ENCODE data around the gene RSAD1.

Gene RSAD1

DNA sequence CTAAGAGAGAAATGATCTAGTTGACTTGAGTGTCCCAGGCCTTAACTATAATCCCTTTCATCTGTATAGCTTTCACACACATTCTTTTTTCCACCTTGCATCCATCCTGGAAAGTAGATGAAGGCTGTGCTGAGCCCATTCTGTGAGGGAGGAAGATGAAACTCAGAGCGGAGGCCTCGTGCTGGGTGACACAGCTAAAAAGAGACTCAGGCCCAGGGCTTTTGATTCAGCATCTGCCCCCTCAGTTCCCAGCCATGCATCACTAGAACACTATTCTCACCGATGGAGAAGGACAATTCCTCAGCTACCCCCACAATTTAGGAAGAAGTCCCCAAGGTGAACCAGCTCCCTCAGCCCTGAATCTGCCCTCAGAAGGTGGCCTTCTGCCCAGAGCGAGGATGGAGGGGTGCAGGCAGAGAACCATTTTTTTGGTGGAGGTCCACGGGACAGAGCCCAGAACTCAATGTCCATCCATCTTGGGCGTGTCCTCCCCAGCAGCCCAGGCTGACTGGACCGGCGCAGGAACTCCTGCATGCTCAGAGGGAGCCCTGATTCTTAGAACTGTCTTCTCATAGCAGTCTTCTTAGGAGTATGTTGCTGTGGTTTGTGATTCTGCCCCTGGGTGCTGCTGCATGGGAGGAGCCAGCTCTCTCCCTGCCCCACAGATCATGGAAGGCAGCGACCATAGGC, 23.8 kb downstream of the RSAD1 start:
- no peak for DNase-seq (ENCODE audit: low spot score)
- H3K27ac Mint-ChIP-seq, result no peak overlapping the region
- H3K27me3 Mint-ChIP-seq (ENCODE audit: low read depth), result peaks cover 2% of the 10 kb centered on the region

DNA sequence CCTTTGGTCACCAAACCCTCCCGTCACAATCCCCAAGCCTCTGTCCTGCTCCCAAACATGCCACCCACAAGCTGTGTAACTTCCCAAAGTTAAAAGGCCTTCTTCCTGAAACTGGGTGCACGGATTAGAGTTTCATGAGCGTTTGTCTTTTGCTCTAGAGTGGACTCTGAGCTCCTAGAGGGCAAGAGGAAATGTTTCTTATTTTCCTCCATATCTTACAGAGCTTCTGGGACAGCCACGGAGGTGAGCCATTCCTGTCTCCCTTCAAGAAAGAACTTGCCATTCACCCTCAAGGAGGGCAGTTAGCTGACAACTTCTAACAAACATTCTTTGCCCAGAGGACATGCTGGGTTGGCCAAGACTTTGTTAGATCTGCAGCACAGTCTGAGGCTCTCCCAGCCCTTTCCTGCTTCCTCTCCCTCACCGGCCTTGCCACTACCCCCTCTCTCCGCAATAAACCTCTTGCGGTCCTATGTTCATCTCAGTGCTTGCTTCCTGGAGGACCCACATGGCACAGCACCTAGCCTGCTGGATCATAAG, 27.0 kb downstream of the RSAD1 start:
- H3K36me3 Mint-ChIP-seq (ENCODE audit: low read depth), result peaks cover 3% of the 10 kb centered on the region
- H3K27ac Mint-ChIP-seq, result peak overlapping the region; percentile 11
- H3K4me3 Mint-ChIP-seq, result no peak overlapping the region

More for the DNA sequence above, 23.8 kb downstream of the RSAD1 start:
- H3K36me3 Mint-ChIP-seq (ENCODE audit: low read depth), result no peaks in the 10 kb centered on the region
- peaks cover 18% of the 10 kb centered on the region for H3K4me1 Mint-ChIP-seq (ENCODE audit: low read depth)
- H3K9me3 Mint-ChIP-seq, result no peaks in the 10 kb centered on the region
- H3K4me3 Mint-ChIP-seq, result no peak overlapping the region

DNA sequence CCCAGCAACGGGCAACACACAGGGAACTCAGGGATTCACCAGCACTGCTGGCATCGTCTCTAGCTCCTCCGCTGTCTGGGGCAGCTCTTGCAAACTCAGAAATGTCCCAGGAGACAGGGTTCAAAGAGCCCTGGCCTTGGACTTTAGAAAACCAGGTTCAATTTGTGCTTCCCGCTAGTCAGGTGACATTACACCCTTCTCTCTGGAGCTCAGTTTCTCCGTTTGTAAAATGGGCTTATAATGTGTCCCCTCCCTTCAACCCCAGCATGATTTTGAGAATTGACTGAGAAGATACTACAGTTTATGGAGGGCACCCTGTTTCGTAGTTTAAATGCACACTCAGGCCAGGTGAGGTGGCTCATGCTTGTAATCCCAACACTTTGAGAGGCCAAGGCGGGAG, 27.6 kb downstream of the RSAD1 start:
- Mint-ChIP-seq H3K36me3 (ENCODE audit: low read depth) (peaks cover 3% of the 10 kb centered on the region), H3K4me1 (ENCODE audit: low read depth) (peaks cover 47% of the 10 kb centered on the region), H3K27me3 (ENCODE audit: low read depth) (no peaks in the 10 kb centered on the region), H3K27ac (no peak overlapping the region), H3K9me3 (no peaks in the 10 kb centered on the region), H3K4me3 (no peak overlapping the region)
- no peak for DNase-seq (ENCODE audit: low spot score)

More for the DNA sequence above, 27.0 kb downstream of the RSAD1 start:
- H3K9me3 Mint-ChIP-seq, result no peaks in the 10 kb centered on the region
- no peak for DNase-seq (ENCODE audit: low spot score)
- no peaks in the 10 kb centered on the region for H3K27me3 Mint-ChIP-seq (ENCODE audit: low read depth)
- H3K4me1 Mint-ChIP-seq (ENCODE audit: low read depth), result peaks cover 40% of the 10 kb centered on the region

DNA sequence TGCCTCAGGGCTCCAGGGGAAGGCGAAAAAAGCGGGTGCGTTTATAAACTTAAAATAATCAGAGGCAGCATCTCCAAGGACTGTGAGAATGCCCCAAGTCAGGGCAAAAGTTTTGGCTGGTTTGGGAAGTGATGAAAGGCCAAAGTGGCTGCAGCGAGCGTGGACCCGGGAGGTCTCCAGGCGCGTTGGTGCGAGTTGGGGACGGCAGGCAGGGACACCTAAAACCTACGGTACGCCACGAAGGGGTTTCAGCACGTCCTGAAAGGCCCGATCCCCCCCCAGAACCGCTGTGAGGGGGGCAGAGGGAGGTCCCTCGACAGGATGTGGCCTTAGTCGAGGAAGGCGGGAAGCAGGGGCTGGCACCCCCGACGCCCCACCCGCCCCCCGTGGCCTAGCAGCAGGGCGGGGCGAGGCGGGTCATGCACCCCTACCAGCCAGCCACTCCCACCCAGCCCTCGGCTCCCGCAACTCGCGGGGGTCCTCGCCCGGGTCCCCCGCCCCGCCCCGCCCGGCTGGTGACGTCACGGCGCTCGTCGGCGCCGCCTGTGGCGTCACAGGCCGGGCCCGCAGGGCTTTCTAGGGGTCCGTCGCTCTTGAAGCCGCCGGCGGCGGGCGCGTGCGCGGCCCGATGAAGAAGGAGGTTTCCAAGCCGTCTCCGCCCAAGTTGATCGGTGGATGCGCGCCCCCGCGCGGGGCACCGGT, 29.4 kb downstream of the RSAD1 start, which contains the start of gene MYCBPAP:
Gene MYCBPAP (plus strand): TSS at position 569 of the 702 bp plus-strand sequence. CDS start 236 bp downstream, outside the sequence.
- peak; percentile 83 for DNase-seq (ENCODE audit: low spot score)
- Mint-ChIP-seq H3K4me3 (peak within 1 kb of the TSS; percentile 95), H3K9me3 (no peaks in the 10 kb centered on the region), H3K36me3 (ENCODE audit: low read depth) (peaks cover 3% of the 10 kb centered on the region), H3K27me3 (ENCODE audit: low read depth) (no peaks in the 10 kb centered on the region), H3K27ac (peak within 1 kb of the TSS; percentile 96), H3K4me1 (ENCODE audit: low read depth) (peaks cover 54% of the 10 kb centered on the region)

DNA sequence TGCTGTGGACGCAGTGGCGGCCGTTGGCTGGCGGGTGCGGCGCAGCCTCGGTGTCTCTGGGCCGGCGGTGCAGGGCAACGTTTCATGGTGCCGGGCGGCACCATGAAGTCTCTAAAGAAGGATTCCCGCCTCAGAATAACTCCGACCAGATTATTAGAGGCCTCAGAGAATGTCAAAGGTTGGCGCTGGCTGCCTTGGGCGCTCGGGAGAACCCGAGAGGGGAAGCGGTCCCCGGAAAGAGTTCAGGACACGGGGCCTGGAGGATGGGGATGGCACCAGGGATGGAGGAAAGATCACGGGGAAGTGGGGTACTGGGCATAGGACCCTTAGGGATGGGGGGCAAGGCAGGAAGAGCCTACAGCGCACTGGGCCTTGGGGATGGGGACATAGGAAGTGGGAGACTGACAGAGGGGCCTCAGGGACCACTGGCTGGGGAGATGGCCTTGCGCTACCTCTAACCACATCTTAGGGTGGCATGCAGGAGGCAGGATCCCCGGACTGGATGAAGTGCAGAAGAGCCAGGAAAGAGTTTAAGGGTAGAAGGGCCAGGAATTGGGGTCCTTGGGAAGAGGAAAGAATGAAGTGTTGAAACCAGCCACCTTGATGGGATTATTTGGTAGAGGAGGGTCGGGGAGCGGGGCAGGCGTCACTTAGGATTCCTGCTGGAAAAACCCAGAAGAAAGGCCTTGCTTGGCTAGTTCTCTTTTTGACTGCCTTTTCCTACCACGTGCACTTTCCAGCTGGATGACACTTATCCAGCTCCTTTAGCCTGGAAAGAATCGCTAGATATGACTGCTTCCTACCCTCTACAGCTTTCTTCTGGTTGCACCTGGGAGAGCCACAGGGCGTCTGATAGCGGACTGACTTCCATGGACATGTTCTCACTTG, 30.2 kb downstream of the RSAD1 start:
- Mint-ChIP-seq H3K9me3 (no peaks in the 10 kb centered on the region), H3K4me3 (peak overlapping the region; percentile 95), H3K27me3 (ENCODE audit: low read depth) (no peaks in the 10 kb centered on the region), H3K36me3 (ENCODE audit: low read depth) (peaks cover 3% of the 10 kb centered on the region), H3K4me1 (ENCODE audit: low read depth) (peaks cover 49% of the 10 kb centered on the region), H3K27ac (peak overlapping the region; percentile 92)
- no peak for DNase-seq (ENCODE audit: low spot score)

DNA sequence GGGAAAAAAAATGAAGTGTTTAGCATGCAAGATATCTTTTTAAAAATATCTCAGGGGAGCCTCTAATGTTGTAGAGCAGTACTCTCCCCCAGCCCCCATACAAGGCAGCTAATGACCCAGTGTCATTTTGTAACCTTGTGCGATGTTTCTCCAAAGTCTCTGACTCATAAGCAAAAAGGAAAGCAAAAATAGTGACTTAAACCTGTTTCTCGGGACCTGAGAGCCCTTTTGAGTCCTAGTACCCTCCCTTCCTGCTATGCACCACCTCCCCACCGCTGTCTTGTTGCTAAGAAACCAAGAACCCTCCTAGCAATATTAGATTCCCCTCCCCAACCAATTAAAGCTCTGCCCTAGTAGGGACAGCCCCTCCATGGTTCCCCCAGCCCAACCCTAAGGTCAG, 32.4 kb downstream of the RSAD1 start:
- peaks cover 3% of the 10 kb centered on the region for H3K36me3 Mint-ChIP-seq (ENCODE audit: low read depth)
- peak; percentile 57 for DNase-seq (ENCODE audit: low spot score)
- H3K27ac Mint-ChIP-seq, result peak overlapping the region; percentile 92
- peak overlapping the region; percentile 53 for H3K4me3 Mint-ChIP-seq
- no peaks in the 10 kb centered on the region for H3K27me3 Mint-ChIP-seq (ENCODE audit: low read depth)
- H3K9me3 Mint-ChIP-seq, result no peaks in the 10 kb centered on the region
- H3K4me1 Mint-ChIP-seq (ENCODE audit: low read depth), result peaks cover 39% of the 10 kb centered on the region

DNA sequence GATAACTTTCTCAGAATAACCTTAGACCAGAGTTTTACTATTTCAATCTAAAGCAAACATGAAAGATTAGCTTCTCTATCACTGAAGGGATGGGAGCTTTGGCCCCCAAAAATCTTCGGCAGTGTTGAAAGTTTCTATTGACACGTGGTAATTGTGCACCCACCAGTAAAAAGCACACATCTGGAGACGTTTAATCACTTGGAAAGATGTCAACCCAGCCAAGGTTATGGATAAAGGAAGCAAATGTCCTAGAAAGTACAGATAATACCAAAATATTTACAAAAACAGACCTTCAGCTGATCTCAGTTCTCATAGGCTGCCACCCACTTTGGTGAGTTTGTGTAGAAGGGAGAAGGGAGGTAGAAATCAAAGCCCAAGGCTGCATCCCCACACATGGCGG, 34.8 kb downstream of the RSAD1 start:
- peaks cover 3% of the 10 kb centered on the region for H3K36me3 Mint-ChIP-seq (ENCODE audit: low read depth)
- no peak for DNase-seq (ENCODE audit: low spot score)
- H3K9me3 Mint-ChIP-seq, result no peaks in the 10 kb centered on the region
- no peaks in the 10 kb centered on the region for H3K27me3 Mint-ChIP-seq (ENCODE audit: low read depth)
- no peak overlapping the region for H3K27ac Mint-ChIP-seq
- peaks cover 37% of the 10 kb centered on the region for H3K4me1 Mint-ChIP-seq (ENCODE audit: low read depth)
- no peak overlapping the region for H3K4me3 Mint-ChIP-seq

DNA sequence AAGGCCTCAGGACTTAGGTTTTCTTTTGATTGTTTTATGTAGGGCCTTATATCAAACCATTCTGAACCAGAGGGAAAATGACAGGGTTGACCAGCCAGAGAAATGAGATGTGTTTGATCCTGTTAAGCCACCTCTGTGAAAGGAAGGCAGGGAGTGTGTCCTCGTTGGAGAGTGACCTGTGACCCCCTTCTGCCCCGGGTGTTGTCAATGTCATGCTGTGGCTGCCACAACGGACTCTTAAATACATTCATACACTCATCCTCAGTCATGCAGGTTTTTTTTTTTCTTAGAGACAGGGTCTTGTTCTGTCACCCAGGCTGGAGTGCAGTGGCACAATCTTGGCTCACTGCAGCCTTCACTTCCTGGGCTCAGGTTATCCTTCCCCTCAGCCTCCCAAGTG, 35.7 kb downstream of the RSAD1 start:
- Mint-ChIP-seq H3K4me1 (ENCODE audit: low read depth) (peaks cover 29% of the 10 kb centered on the region), H3K9me3 (no peaks in the 10 kb centered on the region), H3K4me3 (no peak overlapping the region), H3K36me3 (ENCODE audit: low read depth) (no peaks in the 10 kb centered on the region), H3K27ac (no peak overlapping the region), H3K27me3 (ENCODE audit: low read depth) (no peaks in the 10 kb centered on the region)
- DNase-seq (ENCODE audit: low spot score), result no peak

DNA sequence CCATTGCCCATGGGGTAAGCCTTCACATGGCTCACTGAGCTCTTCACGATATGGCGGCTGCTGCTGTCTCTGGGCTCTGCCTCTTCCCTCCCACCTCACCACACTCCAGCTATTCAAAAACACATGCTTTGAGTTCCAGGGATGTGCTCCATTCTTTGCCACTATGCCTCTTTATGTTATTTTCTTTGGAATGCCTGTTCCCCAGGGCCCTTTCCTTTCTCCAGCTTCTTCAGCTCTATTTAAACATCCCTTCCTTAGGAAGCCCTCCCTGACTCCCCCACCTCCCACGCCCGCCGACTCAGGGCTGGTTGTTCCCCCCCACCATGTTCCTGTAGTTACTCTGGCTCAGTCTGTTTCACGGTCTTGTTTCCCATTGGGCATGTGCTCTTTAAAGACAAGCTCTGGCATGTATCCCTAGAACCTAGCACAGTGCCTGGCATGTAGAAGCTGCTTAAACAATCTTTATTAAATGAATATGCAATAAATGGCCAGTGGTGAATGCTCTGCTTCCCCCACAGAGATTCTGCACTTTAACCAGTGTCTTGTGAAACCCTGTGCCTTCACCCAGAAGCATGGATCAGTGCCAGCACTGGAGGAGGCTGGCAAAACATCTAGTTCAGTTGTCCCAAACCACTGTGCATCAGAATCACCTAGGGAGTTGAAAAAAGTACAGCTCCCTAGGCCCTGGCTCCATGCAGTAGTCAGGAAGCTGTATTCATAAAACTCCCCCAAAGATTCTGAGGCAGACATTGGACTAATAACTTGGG, 36.5 kb downstream of the RSAD1 start:
- DNase-seq (ENCODE audit: low spot score), result no peak
- Mint-ChIP-seq H3K9me3 (no peaks in the 10 kb centered on the region), H3K4me3 (no peak overlapping the region), H3K27ac (no peak overlapping the region), H3K36me3 (ENCODE audit: low read depth) (no peaks in the 10 kb centered on the region), H3K4me1 (ENCODE audit: low read depth) (peaks cover 21% of the 10 kb centered on the region), H3K27me3 (ENCODE audit: low read depth) (no peaks in the 10 kb centered on the region)

DNA sequence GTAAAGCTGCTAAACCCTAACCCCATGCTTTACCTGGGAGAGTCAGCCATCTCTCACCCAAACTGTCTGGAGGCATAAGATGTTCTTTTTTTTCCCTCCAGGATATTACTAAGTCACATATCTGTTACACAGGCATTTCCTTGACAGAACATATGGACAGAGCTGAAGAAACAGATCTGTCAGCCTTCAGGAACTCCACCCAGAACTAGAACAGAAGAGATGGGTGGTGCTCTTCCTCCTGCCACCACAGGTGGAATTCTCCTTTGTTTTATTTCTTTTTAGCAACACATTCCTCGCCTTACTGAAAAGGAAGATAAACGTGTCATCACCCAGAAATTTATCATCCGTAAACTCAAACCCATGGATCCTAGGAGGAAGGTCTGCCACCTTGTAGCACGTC, 38.4 kb downstream of the RSAD1 start:
- peak overlapping the region; percentile 42 for H3K4me3 Mint-ChIP-seq
- H3K4me1 Mint-ChIP-seq (ENCODE audit: low read depth), result peaks cover 6% of the 10 kb centered on the region
- H3K36me3 Mint-ChIP-seq (ENCODE audit: low read depth), result no peaks in the 10 kb centered on the region
- no peaks in the 10 kb centered on the region for H3K27me3 Mint-ChIP-seq (ENCODE audit: low read depth)
- H3K9me3 Mint-ChIP-seq, result no peaks in the 10 kb centered on the region
- H3K27ac Mint-ChIP-seq, result no peak overlapping the region
- DNase-seq (ENCODE audit: low spot score), result no peak

DNA sequence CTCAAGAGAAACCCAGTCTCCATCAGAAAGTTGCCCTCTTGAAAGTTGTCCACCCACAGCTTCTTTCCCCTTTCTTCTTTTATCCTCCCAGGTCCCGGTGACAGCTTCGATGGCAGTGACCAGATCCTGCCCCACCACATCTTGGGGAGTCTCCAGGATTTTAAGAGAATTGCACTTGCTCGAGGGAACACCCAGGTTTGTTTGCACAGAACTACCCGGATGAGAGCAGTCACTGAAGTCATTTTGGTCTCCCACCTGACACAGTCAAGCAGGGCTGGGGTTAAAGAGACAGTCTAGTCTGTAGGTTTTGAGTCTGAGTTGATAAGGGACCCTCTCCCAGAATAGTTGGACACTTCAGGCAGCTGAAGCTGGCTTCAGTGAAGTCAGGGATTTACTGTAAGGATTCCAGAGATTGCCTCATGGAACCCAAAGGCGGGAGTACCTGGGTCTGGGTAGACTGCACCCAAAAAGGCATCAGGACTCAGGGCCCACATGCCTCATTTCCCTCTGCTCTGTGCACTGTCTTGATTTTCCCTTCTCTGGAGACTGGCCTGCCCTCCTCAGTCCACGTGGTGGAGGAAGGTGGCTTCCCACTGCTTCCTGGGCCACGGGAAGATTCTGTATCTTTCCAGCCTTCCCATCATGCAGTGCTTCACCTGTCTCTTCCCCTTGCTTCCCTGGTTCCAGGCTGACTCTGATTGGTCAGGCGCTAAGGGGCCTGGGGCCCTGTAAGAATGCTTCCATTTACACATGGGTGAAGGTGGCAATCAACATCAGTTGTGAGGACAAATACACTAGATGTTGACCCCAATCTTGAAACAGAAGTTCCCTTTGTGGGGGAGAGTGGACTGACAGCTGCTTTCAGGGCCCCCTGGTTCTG, 39.1 kb downstream of the RSAD1 start:
- Mint-ChIP-seq H3K9me3 (no peaks in the 10 kb centered on the region), H3K27me3 (ENCODE audit: low read depth) (no peaks in the 10 kb centered on the region), H3K4me3 (peak overlapping the region; percentile 42), H3K27ac (no peak overlapping the region), H3K36me3 (ENCODE audit: low read depth) (peaks cover 2% of the 10 kb centered on the region), H3K4me1 (ENCODE audit: low read depth) (peaks cover 2% of the 10 kb centered on the region)
- DNase-seq (ENCODE audit: low spot score), result no peak

DNA sequence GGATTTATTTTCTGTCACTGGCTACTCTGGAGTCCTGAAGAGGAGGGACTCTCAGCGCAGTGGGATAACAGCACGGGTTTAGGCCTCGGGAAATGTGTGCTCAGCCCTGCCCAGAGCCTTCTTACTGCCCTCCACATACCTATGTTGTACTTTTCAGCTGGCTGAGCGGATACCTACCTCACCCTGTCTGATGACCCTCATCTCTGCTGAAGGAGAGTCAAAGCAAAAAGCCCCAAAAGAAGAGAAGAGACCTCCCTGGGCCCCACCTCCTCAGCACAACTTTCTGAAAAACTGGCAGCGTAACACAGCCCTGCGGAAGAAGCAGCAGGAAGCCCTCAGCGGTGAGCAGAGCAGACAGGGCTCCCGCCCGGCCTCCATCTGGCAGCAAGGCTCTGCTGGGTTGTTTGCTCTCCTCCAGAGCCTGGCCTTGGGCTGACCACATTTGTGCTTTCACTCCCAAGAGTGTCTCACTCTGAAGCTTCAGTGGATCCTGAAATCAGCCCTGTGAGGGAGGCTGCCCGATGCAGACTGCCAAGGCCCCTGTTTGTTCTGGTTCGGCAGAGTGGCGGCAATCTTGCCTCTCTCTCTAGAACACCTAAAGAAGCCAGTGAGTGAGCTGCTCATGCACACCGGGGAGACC, 39.8 kb downstream of the RSAD1 start:
- Mint-ChIP-seq H3K4me3 (no peak overlapping the region), H3K27me3 (ENCODE audit: low read depth) (no peaks in the 10 kb centered on the region), H3K27ac (no peak overlapping the region), H3K4me1 (ENCODE audit: low read depth) (peaks cover 2% of the 10 kb centered on the region), H3K36me3 (ENCODE audit: low read depth) (peaks cover 2% of the 10 kb centered on the region), H3K9me3 (no peaks in the 10 kb centered on the region)
- DNase-seq (ENCODE audit: low spot score), result no peak
